H1 (cell line): ENCODE data around the gene TBX18. TPM values are rescaled to one million over a fixed set of nuclear protein-coding genes. Genes with fewer than 3 reads are reported as not detected.

ENCODE experiments used
- CTCF ChIA-PET: fragments of 300-600 bp; sonication (Branson Sonifier 250); formaldehyde crosslinking; loops from one replicate; lab custom pipeline; 2021; ENCODE audit not compliant: partially characterized antibody; lab: Charles Lee
- POLR2A ChIA-PET: fragments of 300-600 bp; sonication (Branson Sonifier 250); formaldehyde crosslinking; loops from one replicate; lab custom pipeline; 2021; ENCODE audit warnings: inconsistent platforms; ENCODE audit not compliant: partially characterized antibody; lab: Charles Lee
- DNase-seq, 2 experiments: peaks; one replicate each; pipeline versions ENCODE4 v3.0.0 to v3.0.0-alpha.2; 2010 to 2022; ENCODE audit warnings: low spot score in 2 of 2, low read depth in 1 of 2, mixed read lengths in 1 of 2
- FAIRE-seq: peaks from 2 replicates; lab custom pipeline; 2011; peaks lifted over from hg19 to GRCh38; lab: Jason Lieb, UNC
- H2AFZ ChIP-seq: 2 replicates; pipeline ENCODE4 v1.8.1; 2012; ENCODE audit warnings: low read length, inconsistent platforms
- H2AK5ac ChIP-seq: 2 replicates; pipeline ENCODE4 v1.6.1; 2013; ENCODE audit warnings: low read depth, low read length
- H2BK120ac ChIP-seq: replicated peaks from 2 replicates; pipeline ENCODE3; 2013; ENCODE audit warnings: low read depth, low read length, inconsistent platforms
- H2BK12ac ChIP-seq: 2 replicates; pipeline ENCODE4 v1.6.1; 2013; ENCODE audit warnings: low read depth, low read length
- H2BK15ac ChIP-seq: 2 replicates; pipeline ENCODE4 v1.6.1; 2013; ENCODE audit warnings: low read length
- H2BK20ac ChIP-seq: 2 replicates; pipeline ENCODE4 v1.6.1; 2013; ENCODE audit warnings: low read length
- H2BK5ac ChIP-seq: 2 replicates; pipeline ENCODE4 v1.6.1; 2013; ENCODE audit warnings: low read depth, low read length
- H3K14ac ChIP-seq: 2 replicates; pipeline ENCODE4 v1.6.1; 2013; ENCODE audit warnings: inconsistent platforms; ENCODE audit not compliant: insufficient read length
- H3K18ac ChIP-seq: 2 replicates; pipeline ENCODE4 v1.6.1; 2013; ENCODE audit warnings: low read length; ENCODE audit errors: extremely low read depth
- H3K23ac ChIP-seq: 2 replicates; pipeline ENCODE4 v1.6.1; 2013; ENCODE audit warnings: inconsistent platforms; ENCODE audit not compliant: insufficient read length
- H3K23me2 ChIP-seq: 2 replicates; pipeline ENCODE4 v1.6.1; 2013; ENCODE audit warnings: low read depth, low read length
- H3K27ac ChIP-seq: 2 replicates; pipeline ENCODE4 v1.6.1; 2011; ENCODE audit warnings: low read depth, low read length, inconsistent platforms
- H3K27me3 ChIP-seq, 4 experiments: replicated peaks in 1 of 4; 1 replicate in 1 of 4; 2 replicates in 3 of 4; pipeline versions ENCODE4 v1.6.1 to v1.8.1; 2011 to 2013; ENCODE audit warnings: low read length in 3 of 4, mild to moderate bottlenecking in 3 of 4, inconsistent platforms in 2 of 4, mixed read lengths in 2 of 4, moderate library complexity in 1 of 4; ENCODE audit not compliant: control insufficient read depth in 3 of 4, insufficient read depth in 3 of 4; ENCODE audit errors: extremely low read depth in 1 of 4
- H3K36me3 ChIP-seq, 4 experiments: 2 replicates each; pipeline versions ENCODE4 v1.6.1 to v1.8.1; 2011 to 2013; ENCODE audit warnings: mild to moderate bottlenecking in 4 of 4, low read length in 3 of 4, moderate library complexity in 2 of 4, control low read depth in 1 of 4, inconsistent platforms in 1 of 4; ENCODE audit not compliant: insufficient read depth in 4 of 4, control insufficient read depth in 2 of 4
- H3K4ac ChIP-seq: replicated peaks from 2 replicates; pipeline ENCODE3; 2013; ENCODE audit warnings: low read length, low read depth, mixed read lengths, inconsistent platforms; ENCODE audit not compliant: insufficient read length
- H3K4me1 ChIP-seq, 4 experiments: replicated peaks in 1 of 4; 1 replicate in 1 of 4; 2 replicates in 3 of 4; pipeline versions ENCODE4 v1.6.1 to v1.8.1; 2011 to 2013; ENCODE audit warnings: low read length in 3 of 4, inconsistent platforms in 2 of 4, mixed read lengths in 1 of 4; ENCODE audit not compliant: insufficient read depth in 4 of 4, control insufficient read depth in 3 of 4
- H3K4me2 ChIP-seq, 2 experiments: 2 replicates each; pipeline versions ENCODE4 v1.6.1 to v1.8.1; 2011 to 2013; ENCODE audit warnings: low read depth in 2 of 2, low read length in 2 of 2, control low read depth in 1 of 2, inconsistent platforms in 1 of 2, mild to moderate bottlenecking in 1 of 2; ENCODE audit not compliant: insufficient read depth in 1 of 2
- H3K4me3 ChIP-seq, 4 experiments: fragments of 200-600, 300-600 bp in 1 of 4; sonication (generic), shearing (Covaris generic), sonication (Bioruptor Twin) in 1 of 4; 2 replicates each; pipeline versions ENCODE4 v1.5.1 to v1.8.1; 2011 to 2016; ENCODE audit warnings: low read length in 4 of 4, low read depth in 3 of 4, control low read depth in 2 of 4, inconsistent platforms in 2 of 4, mild to moderate bottlenecking in 2 of 4, mixed read lengths in 1 of 4, moderate library complexity in 1 of 4; ENCODE audit not compliant: insufficient read depth in 2 of 4; ENCODE audit errors: extremely low read depth in 1 of 4
- H3K56ac ChIP-seq: replicated peaks from 2 replicates; pipeline ENCODE3; 2013; ENCODE audit warnings: low read depth, mild to moderate bottlenecking, mixed read lengths, low read length, inconsistent platforms; ENCODE audit not compliant: insufficient read length
- H3K79me1 ChIP-seq: 2 replicates; pipeline ENCODE4 v1.6.1; 2013; ENCODE audit warnings: low read depth, low read length, control low read depth
- H3K79me2 ChIP-seq, 2 experiments: 2 replicates each; pipeline versions ENCODE4 v1.6.1 to v1.8.1; 2012 to 2013; ENCODE audit warnings: low read length in 2 of 2, mild to moderate bottlenecking in 2 of 2, inconsistent platforms in 1 of 2; ENCODE audit not compliant: insufficient read depth in 2 of 2, control insufficient read depth in 1 of 2
- H3K9ac ChIP-seq, 4 experiments: replicated peaks in 1 of 4; 1 replicate in 1 of 4; 2 replicates in 3 of 4; pipeline versions ENCODE4 v1.6.1 to v1.8.1; 2011 to 2013; ENCODE audit warnings: low read depth in 3 of 4, low read length in 3 of 4, control low read depth in 2 of 4, mild to moderate bottlenecking in 2 of 4, moderate library complexity in 2 of 4, inconsistent platforms in 1 of 4; ENCODE audit errors: extremely low read depth in 1 of 4
- H3K9me3 ChIP-seq, 2 experiments: 2 replicates each; pipeline versions ENCODE4 v1.6.1 to v1.8.1; 2012 to 2013; ENCODE audit warnings: mild to moderate bottlenecking in 2 of 2, moderate library complexity in 2 of 2, control low read depth in 1 of 2, inconsistent platforms in 1 of 2, low read depth in 1 of 2, low read length in 1 of 2, mixed read lengths in 1 of 2; ENCODE audit not compliant: insufficient read depth in 2 of 2
- H4K20me1 ChIP-seq, 2 experiments: replicated peaks in 1 of 2; 2 replicates each; pipeline versions ENCODE3 to v1.8.1; 2011 to 2013; ENCODE audit warnings: inconsistent platforms in 2 of 2, low read length in 2 of 2, mild to moderate bottlenecking in 1 of 2; ENCODE audit not compliant: insufficient read depth in 2 of 2, control insufficient read depth in 1 of 2
- H4K5ac ChIP-seq: 2 replicates; pipeline ENCODE4 v1.6.1; 2013; ENCODE audit warnings: low read length, low read depth, mixed read lengths, inconsistent platforms; ENCODE audit not compliant: insufficient read length
- H4K8ac ChIP-seq: 2 replicates; pipeline ENCODE4 v1.8.0; 2013; ENCODE audit warnings: mild to moderate bottlenecking, moderate library complexity, low read length, inconsistent platforms; ENCODE audit not compliant: insufficient read depth; ENCODE audit errors: extremely low read depth
- H4K91ac ChIP-seq: replicated peaks from 2 replicates; pipeline ENCODE3; 2013; ENCODE audit warnings: low read length, mixed read lengths, inconsistent platforms; ENCODE audit not compliant: insufficient read length
- CEBPB ChIP-seq: IDR thresholded peaks from 2 replicates; pipeline ENCODE4 v1.6.1; 2012; ENCODE audit warnings: low read depth, low read length
- CHD2 ChIP-seq: IDR thresholded peaks from 2 replicates; pipeline ENCODE4 v1.6.1; 2012; ENCODE audit warnings: low read length, improper control_type of control experiment
- JUN ChIP-seq: IDR thresholded peaks from 2 replicates; pipeline ENCODE4 v1.6.1; 2011; ENCODE audit warnings: low read depth, mild to moderate bottlenecking, improper control_type of control experiment, low read length
- SP1 ChIP-seq: IDR thresholded peaks from 2 replicates; pipeline ENCODE4 v1.6.1; 2011; ENCODE audit warnings: low read depth, low read length
- SUZ12 ChIP-seq: fragments of 200-600 bp; sonication (generic); IDR thresholded peaks from 2 replicates; pipeline ENCODE4 v1.6.1; 2012; ENCODE audit warnings: mild to moderate bottlenecking, inconsistent platforms, low read length, moderate library complexity, mixed read lengths
- WGBS, 2 experiments: shearing (Covaris generic) in 1 of 2; methylation state at CpG; one replicate each; pipeline versions ENCODE4 v1.1.6 to v1.1.7; 2013 to 2015; ENCODE audit warnings: low lambda C conversion rate in 2 of 2, mixed read lengths in 2 of 2, inconsistent platforms in 1 of 2, low coverage in 1 of 2, missing lambda C conversion rate in 1 of 2; ENCODE audit not compliant: insufficient replicate concordance in 2 of 2, insufficient coverage in 1 of 2, insufficient read length in 1 of 2; ENCODE audit errors: extremely low coverage in 1 of 2, missing lambda C conversion rate in 1 of 2; 5-methylcytosine and 5-hydroxymethylcytosine counted together
- polyA plus RNA-seq, 7 experiments: library from polyadenylated mRNA; depleted of rRNA in 3 of 7; stranded (reverse) in 5 of 7; unstranded in 2 of 7; fragments of >200 nt in 5 of 7; fragments of 200-250 nt in 2 of 7; gene quantifications; 1 replicate in 5 of 7; 2 replicates in 1 of 7; 4 replicates in 1 of 7; pipeline versions ENCODE4 v1.2.1 to v1.2.3, GENCODE V29; 2011 to 2013; ENCODE audit warnings: missing spikeins in 2 of 7, mixed read lengths in 2 of 7
- total RNA-seq: library from RNA; stranded (reverse); fragmentation: NEBNext Ultra II Directional; extraction: Animal tissue kit (Norgen Biotek cat#: 25700); gene quantifications from 2 replicates; pipeline ENCODE4 v1.2.1, GENCODE V29; 2021

The TBX18 gene
- total and polyA plus RNA-seq, 2 of the 8 experiments (the other 6 are each of a cell fraction or from before 2014, with no cell fraction given), result 0.02 TPM; not detected in 1

DNA sequence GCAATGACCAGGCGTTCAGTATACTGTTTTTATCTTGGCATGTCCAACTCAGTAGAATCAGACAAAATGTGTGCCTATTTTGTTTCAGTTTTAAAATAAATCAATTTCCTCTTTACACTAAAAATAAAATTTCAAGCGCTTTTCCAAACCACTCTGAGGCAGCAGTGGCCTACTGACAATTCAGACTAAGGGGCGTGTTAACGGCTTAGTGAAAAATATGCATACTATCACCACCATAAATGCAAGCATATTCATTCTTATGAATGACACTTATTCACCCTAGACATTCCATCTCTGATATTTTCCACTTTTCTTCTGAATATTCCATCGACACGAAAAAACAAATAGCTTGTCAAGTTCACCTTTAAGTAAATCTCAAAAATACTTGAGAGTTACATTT lies 7.5 kb downstream of the TBX18 start:
- no peaks in the 10 kb centered on the region for H3K9me3 ChIP-seq
- peaks cover 0 to 1% of the 10 kb centered on the region in 2 experiments for H4K20me1 ChIP-seq
- no peak overlapping the region for H3K18ac ChIP-seq
- no peak overlapping the region for H3K23ac ChIP-seq
- no peak overlapping the region for H3K4me3 ChIP-seq
- ChIA-PET POLR2A (no interaction called here), CTCF (interaction anchor here (0.6 to 1.2 kb wide), 3 partner anchors 9 to 335 kb away, joined by 3 to 5 read pairs (median 3); no protein-coding TSS in a partner anchor)
- H3K4me2 ChIP-seq, result no peak overlapping the region
- H4K8ac ChIP-seq, result no peak overlapping the region
- no peak overlapping the region for H3K9ac ChIP-seq
- 89% methylated on average over 6 of the region's 6 CpGs; no CpG with 5 or more reads in 1 of the 2 experiments for WGBS, 2 experiments
- H3K4ac ChIP-seq, result no peak overlapping the region
- H2BK20ac ChIP-seq, result no peak overlapping the region
- no peak overlapping the region for H2BK5ac ChIP-seq
- no peak overlapping the region for H2AFZ ChIP-seq
- no peaks in the 10 kb centered on the region for H3K23me2 ChIP-seq
- DNase-seq (no peak), FAIRE-seq (no peak)
- no peaks in the 10 kb centered on the region for H3K79me2 ChIP-seq
- H4K5ac ChIP-seq, result no peak overlapping the region
- H3K36me3 ChIP-seq, result no peaks in the 10 kb centered on the region
- no peak overlapping the region for H2BK120ac ChIP-seq
- H2AK5ac ChIP-seq, result no peak overlapping the region
- no peak overlapping the region for H2BK15ac ChIP-seq
- H3K27me3 ChIP-seq, result peaks cover under 1 to 18% (median 9%) of the 10 kb centered on the region in 4 experiments; a peak in 6 of 7 replicates
- no peak overlapping the region for H3K56ac ChIP-seq
- no peak overlapping the region for H3K27ac ChIP-seq
- H3K79me1 ChIP-seq, result no peaks in the 10 kb centered on the region
- H3K14ac ChIP-seq, result no peak overlapping the region
- no peak overlapping the region for H4K91ac ChIP-seq
- H2BK12ac ChIP-seq, result no peak overlapping the region
- no peaks in the 10 kb centered on the region for H3K4me1 ChIP-seq
- TF ChIP-seq SUZ12 (no peak), CEBPB (no peak), CHD2 (no peak), JUN (no peak), SP1 (no peak)
